HepG2 (cell line): ENCODE results near the gene TMEM182. TPM values are rescaled to one million over a fixed set of nuclear protein-coding genes. Genes with fewer than 3 reads are reported as not detected.

Experiments
- ATAC-seq: fragments of 200-7000 bp; cut with Tn5 transposase; 3 replicates; pipeline ENCODE4 v1.9.1; 2020; ENCODE audit warnings: mild to moderate bottlenecking, moderate library complexity
- BruUV-seq: library from RNA; stranded (reverse); fragments of 400-500 nt; replicated peaks from 2 replicates; lab custom pipeline; 2021; lab: Mats Ljungman, UMichigan
- CTCF ChIA-PET: fragments of 300-600 bp; formaldehyde crosslinking; extraction: SDS; loops from one replicate; lab custom pipeline; 2021; ENCODE audit warnings: low total read pairs, inconsistent platforms, low intra/inter-chr PET ratio; lab: Yijun Ruan, JAX
- POLR2A ChIA-PET: fragments of 350-600 bp; sonication (Branson Sonifier 250); formaldehyde crosslinking; loops from one replicate; lab custom pipeline; 2020; ENCODE audit warnings: antibody characterized with exemption, inconsistent platforms; lab: Yijun Ruan, JAX
- DNase-seq: peaks from one replicate; pipeline ENCODE4 v3.0.0-alpha.2; 2015; ENCODE audit warnings: low spot score
- FAIRE-seq: peaks from 3 replicates; lab custom pipeline; 2011; peaks lifted over from hg19 to GRCh38; lab: Jason Lieb, UNC
- H2AFZ ChIP-seq: one replicate; pipeline ENCODE4 v1.6.1; 2011; ENCODE audit warnings: low read length, inconsistent platforms
- H3K27ac ChIP-seq: fragments of 300-600 bp; 3 replicates; pipeline ENCODE4 v1.8.0; 2011; ENCODE audit warnings: mixed run types, mild to moderate bottlenecking, mixed read lengths, low read length, inconsistent platforms; ENCODE audit not compliant: insufficient read depth; ENCODE audit errors: extremely low read length
- H3K27me3 ChIP-seq, 2 experiments: fragments of 200-600 bp in 1 of 2; 2 replicates in 1 of 2; 3 replicates in 1 of 2; pipeline versions ENCODE4 v1.6.0 to v1.8.0; 2011; ENCODE audit warnings: low read length in 2 of 2, mild to moderate bottlenecking in 2 of 2, moderate library complexity in 2 of 2, inconsistent platforms in 1 of 2; ENCODE audit not compliant: insufficient read depth in 2 of 2, control insufficient read depth in 1 of 2
- H3K36me3 ChIP-seq, 2 experiments: fragments of 200-600 bp in 1 of 2; replicated peaks in 1 of 2; 2 replicates in 1 of 2; 3 replicates in 1 of 2; pipeline versions ENCODE4 v1.5.1 to v1.8.0; 2011; ENCODE audit warnings: low read length in 2 of 2, inconsistent platforms in 1 of 2; ENCODE audit not compliant: insufficient read depth in 2 of 2, control insufficient read depth in 1 of 2
- H3K4me1 ChIP-seq: 2 replicates; pipeline ENCODE4 v1.5.1; 2012; ENCODE audit warnings: low read length, inconsistent platforms; ENCODE audit not compliant: insufficient read depth
- H3K4me2 ChIP-seq: 2 replicates; pipeline ENCODE4 v1.6.0; 2011; ENCODE audit warnings: low read depth, low read length, inconsistent platforms
- H3K4me3 ChIP-seq, 3 experiments: fragments of 200-600 bp in 1 of 3; sonication (generic), shearing (Covaris generic) in 1 of 3; replicated peaks in 1 of 3; 2 replicates each; pipeline ENCODE4 v1.5.1; 2011 to 2016; ENCODE audit warnings: low read length in 3 of 3, inconsistent platforms in 2 of 3, low read depth in 2 of 3, mild to moderate bottlenecking in 2 of 3, control low read depth in 1 of 3, mixed read lengths in 1 of 3; ENCODE audit not compliant: insufficient read depth in 1 of 3
- H3K79me2 ChIP-seq: one replicate; pipeline ENCODE4 v1.6.1; 2011; ENCODE audit warnings: low read length, inconsistent platforms; ENCODE audit not compliant: insufficient read depth
- H3K9ac ChIP-seq: 2 replicates; pipeline ENCODE4 v1.6.0; 2011; ENCODE audit warnings: mild to moderate bottlenecking, low read depth, low read length, inconsistent platforms; ENCODE audit not compliant: insufficient read depth
- H3K9me3 ChIP-seq: 2 replicates; pipeline ENCODE4 v1.5.1; 2012; ENCODE audit warnings: mild to moderate bottlenecking, low read length
- H4K20me1 ChIP-seq: 2 replicates; pipeline ENCODE4 v1.6.0; 2011; ENCODE audit warnings: inconsistent platforms, mild to moderate bottlenecking, low read length, moderate library complexity; ENCODE audit not compliant: insufficient read depth
- CERS6 ChIP-seq: sonication (generic); formaldehyde crosslinking; IDR thresholded peaks from 2 replicates; pipeline ENCODE4 v1.5.0; 2020; ENCODE audit warnings: missing genetic modification reagents
- ELF1 ChIP-seq: sonication (generic); formaldehyde crosslinking; IDR thresholded peaks from 2 replicates; pipeline ENCODE4 v1.4.0; 2020; ENCODE audit warnings: missing genetic modification reagents
- GPBP1L1 ChIP-seq: sonication (generic); formaldehyde crosslinking; IDR thresholded peaks from 2 replicates; pipeline ENCODE4 v1.5.0; 2020; ENCODE audit warnings: mild to moderate bottlenecking, missing genetic modification reagents
- HMGA1 ChIP-seq: sonication (generic); formaldehyde crosslinking; conservative IDR thresholded peaks from 2 replicates; pipeline ENCODE4 v1.4.0; 2020; ENCODE audit warnings: missing genetic modification reagents
- ZNF609 ChIP-seq: sonication (generic); formaldehyde crosslinking; IDR thresholded peaks from 2 replicates; pipeline ENCODE4 v1.4.0; 2020; ENCODE audit warnings: mild to moderate bottlenecking, missing genetic modification reagents, borderline replicate concordance
- ZNF7 ChIP-seq: IDR thresholded peaks from 2 replicates; pipeline ENCODE4 v1.6.1; 2016; ENCODE audit warnings: missing biosample characterization, missing genetic modification reagents
- ZNF792 ChIP-seq: IDR thresholded peaks from 2 replicates; pipeline ENCODE4 v1.6.1; 2016
- ZNF800 ChIP-seq: sonication (generic); formaldehyde crosslinking; IDR thresholded peaks from 2 replicates; pipeline ENCODE4 v1.4.0; 2020; ENCODE audit warnings: missing genetic modification reagents
- WGBS: methylation state at CpG from one replicate; pipeline ENCODE4 v1.1.6; 2017; ENCODE audit warnings: low lambda C conversion rate; 5-methylcytosine and 5-hydroxymethylcytosine counted together
- in situ Hi-C: cut with HindIII; loops from 2 replicates; pipeline ENCODE4 v1.10.0; 2017; ENCODE audit warnings: low pct_unique_long_range_greater_than_20kb; ENCODE audit not compliant: extremely low pct_ligation_motif_present
- intact Hi-C: fragments of 100-400 bp; cut with micrococcal nuclease; formaldehyde crosslinking; loops from one replicate; pipeline ENCODE4 v1.10.0; 2022; ENCODE audit not compliant: unreplicated experiment
- polyA plus RNA-seq, 8 experiments: library from polyadenylated mRNA; depleted of rRNA in 3 of 8; stranded (reverse) in 7 of 8; unstranded in 1 of 8; fragments of >200 nt; fragmentation: Illumina TruSeq in 4 of 8; extraction: Trizol in 4 of 8; gene quantifications; 2 replicates each; pipeline versions ENCODE4 v1.2.1 to v1.2.3, GENCODE V29; 2011 to 2016; ENCODE audit warnings: low read depth in 4 of 8, missing spikeins in 1 of 8, mixed read lengths in 1 of 8; ENCODE audit not compliant: insufficient read depth in 1 of 8
- total RNA-seq, 5 experiments: library from RNA; depleted of rRNA; stranded (reverse); fragments of >200 nt; fragmentation: Illumina TruSeq; extraction: Trizol; gene quantifications; 2 replicates each; pipeline ENCODE4 v1.2.3, GENCODE V29; 2016; ENCODE audit warnings: low read depth in 1 of 5

The TMEM182 gene
- total and polyA plus RNA-seq, 2 of the 13 experiments (the other 11 are each of a cell fraction or from before 2014, with no cell fraction given): 8.7 to 8.9 TPM

GRCh38 chr2:102726128-102727087, 35.4 kb upstream of the TMEM182 start:
- Histone ChIP-seq H3K79me2 (peaks cover 3% of the 10 kb centered on the region), H3K4me1 (peaks cover 66% of the 10 kb centered on the region), H3K27me3 (no peaks in the 10 kb centered on the region), H3K27ac (peak overlapping the region; percentile 70), H3K4me2 (no peak overlapping the region), H2AFZ (no peak overlapping the region), H3K4me3 (no peak overlapping the region), H3K36me3 (peaks cover 30 to 52% of the 10 kb centered on the region in 2 experiments), H3K9me3 (no peaks in the 10 kb centered on the region), H3K9ac (no peak overlapping the region), H4K20me1 (no peaks in the 10 kb centered on the region)
- in situ Hi-C loops: no loop called here
- intact Hi-C loops: no loop called here
- FAIRE-seq: peak; percentile 21
- ChIA-PET CTCF (no interaction called here), POLR2A (interaction anchor here (1.8 kb wide), 1 partner anchor 10 kb away, joined by 7 read pairs; a partner anchor contains a TSS)
- no TSS peak for BruUV-seq
- no peak for TF ChIP-seq ZNF792 (CRISPR knock-in tag)
- TF ChIP-seq ZNF7 (CRISPR knock-in tag): no peak
- no peak for TF ChIP-seq CERS6 (CRISPR knock-in tag)
- TF ChIP-seq ELF1 (CRISPR knock-in tag): no peak
- TF ChIP-seq ZNF609: no peak
- no peak for TF ChIP-seq ZNF800 (CRISPR knock-in tag)
- TF ChIP-seq HMGA1: no peak
- TF ChIP-seq GPBP1L1: no peak
- DNase-seq: no peak
- 86% methylated on average over 15 of the region's 15 CpGs for WGBS
- ATAC-seq: no peak
